Measurements from ENCODE around the gene NFATC2.

Gene NFATC2

GRCh38 chr20:51487076-51487475 lies 55.4 kb downstream of the NFATC2 start:
- Histone ChIP-seq H3K9me3 (ENCODE audit: insufficient read depth, low read length) (no peaks in the 10 kb centered on the region), H3K9ac (ENCODE audit: insufficient read length, low read depth) (no peak overlapping the region), H3K27me3 (ENCODE audit: insufficient read depth, insufficient read length) (no peaks in the 10 kb centered on the region), H3K4me3 (ENCODE audit: insufficient read length, low read depth) (no peak overlapping the region), H3K36me3 (ENCODE audit: insufficient read depth, insufficient read length, low read length) (no peaks in the 10 kb centered on the region), H3K4me1 (ENCODE audit: insufficient read depth, insufficient read length) (no peaks in the 10 kb centered on the region)
- TF ChIP-seq ZNF274 (IDR thresholded peaks at IDR 0.05; ENCODE audit: low read depth, low read length) (no peak), SUZ12 (IDR thresholded peaks at IDR 0.05; ENCODE audit: extremely low read depth, insufficient read depth, insufficient read length) (no peak), YY1 (IDR thresholded peaks at IDR 0.05; ENCODE audit: insufficient read depth, insufficient read length) (no peak)
- no peak for DNase-seq (ENCODE audit: low read depth, low spot score)

- DNase-seq (ENCODE audit: low read depth, low spot score): no peak
- TF ChIP-seq ZNF274 (IDR thresholded peaks at IDR 0.05; ENCODE audit: low read depth, low read length): no peak
- TF ChIP-seq SUZ12 (IDR thresholded peaks at IDR 0.05; ENCODE audit: extremely low read depth, insufficient read depth, insufficient read length): no peak
- TF ChIP-seq YY1 (IDR thresholded peaks at IDR 0.05; ENCODE audit: insufficient read depth, insufficient read length): no peak
- Histone ChIP-seq H3K4me1 (ENCODE audit: insufficient read depth, insufficient read length) (no peaks in the 10 kb centered on the region), H3K36me3 (ENCODE audit: insufficient read depth, insufficient read length, low read length) (no peaks in the 10 kb centered on the region), H3K27me3 (ENCODE audit: insufficient read depth, insufficient read length) (no peaks in the 10 kb centered on the region), H3K9me3 (ENCODE audit: insufficient read depth, low read length) (no peaks in the 10 kb centered on the region), H3K9ac (ENCODE audit: insufficient read length, low read depth) (no peak overlapping the region), H3K4me3 (ENCODE audit: insufficient read length, low read depth) (no peak overlapping the region)
Observed at GRCh38 chr20:51486197-51487005, 56.1 kb downstream of the NFATC2 start.

- Histone ChIP-seq H3K27me3 (ENCODE audit: insufficient read depth, insufficient read length) (no peaks in the 10 kb centered on the region), H3K9ac (ENCODE audit: insufficient read length, low read depth) (peak overlapping the region; percentile 3), H3K36me3 (ENCODE audit: insufficient read depth, insufficient read length, low read length) (no peaks in the 10 kb centered on the region), H3K4me3 (ENCODE audit: insufficient read length, low read depth) (no peak overlapping the region), H3K4me1 (ENCODE audit: insufficient read depth, insufficient read length) (no peaks in the 10 kb centered on the region), H3K9me3 (ENCODE audit: insufficient read depth, low read length) (no peaks in the 10 kb centered on the region)
- no peak for DNase-seq (ENCODE audit: low read depth, low spot score)
- TF ChIP-seq YY1 (IDR thresholded peaks at IDR 0.05; ENCODE audit: insufficient read depth, insufficient read length) (no peak), ZNF274 (IDR thresholded peaks at IDR 0.05; ENCODE audit: low read depth, low read length) (no peak), SUZ12 (IDR thresholded peaks at IDR 0.05; ENCODE audit: extremely low read depth, insufficient read depth, insufficient read length) (no peak)
Observed at GRCh38 chr20:51484831-51485230, 57.7 kb downstream of the NFATC2 start.

GRCh38 chr20:51484141-51484815 lies 58.2 kb downstream of the NFATC2 start:
- Histone ChIP-seq H3K9ac (ENCODE audit: insufficient read length, low read depth) (peak overlapping the region; percentile 3), H3K9me3 (ENCODE audit: insufficient read depth, low read length) (no peaks in the 10 kb centered on the region), H3K36me3 (ENCODE audit: insufficient read depth, insufficient read length, low read length) (no peaks in the 10 kb centered on the region), H3K27me3 (ENCODE audit: insufficient read depth, insufficient read length) (no peaks in the 10 kb centered on the region), H3K4me1 (ENCODE audit: insufficient read depth, insufficient read length) (no peaks in the 10 kb centered on the region), H3K4me3 (ENCODE audit: insufficient read length, low read depth) (no peak overlapping the region)
- no peak for DNase-seq (ENCODE audit: low read depth, low spot score)
- no peak for TF ChIP-seq SUZ12 (IDR thresholded peaks at IDR 0.05; ENCODE audit: extremely low read depth, insufficient read depth, insufficient read length)
- no peak for TF ChIP-seq ZNF274 (IDR thresholded peaks at IDR 0.05; ENCODE audit: low read depth, low read length)
- no peak for TF ChIP-seq YY1 (IDR thresholded peaks at IDR 0.05; ENCODE audit: insufficient read depth, insufficient read length)

GRCh38 chr20:51482836-51483473 lies 59.6 kb downstream of the NFATC2 start:
- H3K4me1 ChIP-seq (ENCODE audit: insufficient read depth, insufficient read length): no peaks in the 10 kb centered on the region
- TF ChIP-seq SUZ12 (IDR thresholded peaks at IDR 0.05; ENCODE audit: extremely low read depth, insufficient read depth, insufficient read length): no peak
- TF ChIP-seq YY1 (IDR thresholded peaks at IDR 0.05; ENCODE audit: insufficient read depth, insufficient read length): no peak
- no peak for TF ChIP-seq ZNF274 (IDR thresholded peaks at IDR 0.05; ENCODE audit: low read depth, low read length)
- DNase-seq (ENCODE audit: low read depth, low spot score): no peak
- no peak overlapping the region for H3K9ac ChIP-seq (ENCODE audit: insufficient read length, low read depth)
- no peaks in the 10 kb centered on the region for H3K9me3 ChIP-seq (ENCODE audit: insufficient read depth, low read length)
- H3K36me3 ChIP-seq (ENCODE audit: insufficient read depth, insufficient read length, low read length): no peaks in the 10 kb centered on the region
- no peak overlapping the region for H3K4me3 ChIP-seq (ENCODE audit: insufficient read length, low read depth)
- no peaks in the 10 kb centered on the region for H3K27me3 ChIP-seq (ENCODE audit: insufficient read depth, insufficient read length)

- Histone ChIP-seq H3K4me3 (ENCODE audit: insufficient read length, low read depth) (no peak overlapping the region), H3K4me1 (ENCODE audit: insufficient read depth, insufficient read length) (no peaks in the 10 kb centered on the region), H3K9ac (ENCODE audit: insufficient read length, low read depth) (no peak overlapping the region), H3K36me3 (ENCODE audit: insufficient read depth, insufficient read length, low read length) (no peaks in the 10 kb centered on the region), H3K27me3 (ENCODE audit: insufficient read depth, insufficient read length) (no peaks in the 10 kb centered on the region), H3K9me3 (ENCODE audit: insufficient read depth, low read length) (no peaks in the 10 kb centered on the region)
- no peak for DNase-seq (ENCODE audit: low read depth, low spot score)
- no peak for TF ChIP-seq ZNF274 (IDR thresholded peaks at IDR 0.05; ENCODE audit: low read depth, low read length)
- TF ChIP-seq YY1 (IDR thresholded peaks at IDR 0.05; ENCODE audit: insufficient read depth, insufficient read length): no peak
- no peak for TF ChIP-seq SUZ12 (IDR thresholded peaks at IDR 0.05; ENCODE audit: extremely low read depth, insufficient read depth, insufficient read length)
Observed at GRCh38 chr20:51481341-51481914, 61.1 kb downstream of the NFATC2 start.

Measured in NT2/D1 (cell line).